NCI-H1694 (cell line): ENCODE data around the gene ZNF536.

Experiments
- DNase-seq: peaks from one replicate; lab custom pipeline; 2025; lab: John Stamatoyannopoulos, UW

ZNF536 gene

DNA sequence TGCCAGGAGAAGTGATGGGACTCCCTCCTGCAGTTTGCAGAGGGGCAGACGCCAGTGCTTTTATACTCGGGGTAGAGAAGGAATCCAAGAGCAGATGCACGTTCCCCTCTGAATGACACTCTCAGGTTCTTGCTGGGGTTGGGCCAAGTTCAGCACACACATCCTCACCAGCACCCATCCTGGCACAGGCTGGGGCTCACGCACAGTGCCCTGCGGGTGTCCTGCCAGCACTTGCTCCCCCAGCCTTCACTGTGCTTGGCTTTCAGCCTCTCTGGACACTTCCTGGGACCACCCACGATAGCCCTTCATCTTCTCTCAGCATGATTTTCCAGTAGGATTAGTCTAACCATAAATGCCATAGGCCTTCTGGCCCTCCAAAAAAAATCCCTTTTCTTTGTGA is 158.6 kb downstream of the ZNF536 start:
- no peak for DNase-seq

GRCh38 chr19:30535011-30535410 is 162.8 kb downstream of the ZNF536 start:
- DNase-seq = no peak

- no peak for DNase-seq
Observed at GRCh38 chr19:30536975-30537374, 164.8 kb downstream of the ZNF536 start.

DNA sequence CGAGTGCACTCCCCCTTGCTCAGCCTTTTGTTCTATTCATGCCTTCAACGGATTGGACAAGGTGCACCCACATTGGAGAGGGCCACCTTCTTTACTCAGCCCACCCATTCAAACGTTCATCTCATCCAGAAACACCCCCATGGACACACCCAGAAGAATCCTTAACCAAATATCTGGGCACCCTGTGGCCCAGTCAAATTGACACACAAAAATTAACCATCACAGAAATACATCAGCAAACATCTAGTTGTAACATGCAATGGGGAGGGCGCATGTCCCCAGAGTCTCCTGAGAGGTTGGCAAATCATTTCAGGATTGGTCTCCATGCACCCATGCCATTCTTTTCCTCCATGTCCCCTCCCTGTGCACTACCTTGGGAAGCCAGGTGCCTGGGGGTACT is 167.1 kb downstream of the ZNF536 start:
- DNase-seq = no peak

DNA sequence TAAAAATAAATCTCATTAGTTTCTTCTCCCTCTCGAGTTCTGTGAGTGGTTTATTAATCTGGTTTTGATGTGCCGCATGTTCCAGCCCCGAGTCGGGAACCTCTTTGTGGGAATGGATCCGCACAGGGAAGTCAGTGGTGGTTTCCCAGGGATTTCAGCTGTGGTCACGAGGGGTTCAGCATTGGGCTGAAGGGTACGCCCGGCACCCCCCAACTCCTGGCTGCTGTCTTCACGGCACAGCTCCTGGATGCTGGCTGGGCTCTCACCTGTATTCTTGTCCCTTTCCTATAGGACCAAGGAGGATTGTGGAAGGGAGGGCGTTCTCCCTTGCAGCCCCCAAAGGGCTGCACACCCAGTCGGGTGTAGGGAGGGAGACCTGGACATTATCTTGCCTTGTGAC is 167.8 kb downstream of the ZNF536 start:
- DNase-seq = no peak

- DNase-seq = no peak
Observed at GRCh38 chr19:30540761-30541160, 168.6 kb downstream of the ZNF536 start.

GRCh38 chr19:30541575-30541974 is 169.4 kb downstream of the ZNF536 start:
- DNase-seq = no peak

GRCh38 chr19:30543243-30543945 is 171.2 kb downstream of the ZNF536 start:
- DNase-seq = no peak

- DNase-seq = no peak
Observed at GRCh38 chr19:30545752-30546151, 173.6 kb downstream of the ZNF536 start.

DNA sequence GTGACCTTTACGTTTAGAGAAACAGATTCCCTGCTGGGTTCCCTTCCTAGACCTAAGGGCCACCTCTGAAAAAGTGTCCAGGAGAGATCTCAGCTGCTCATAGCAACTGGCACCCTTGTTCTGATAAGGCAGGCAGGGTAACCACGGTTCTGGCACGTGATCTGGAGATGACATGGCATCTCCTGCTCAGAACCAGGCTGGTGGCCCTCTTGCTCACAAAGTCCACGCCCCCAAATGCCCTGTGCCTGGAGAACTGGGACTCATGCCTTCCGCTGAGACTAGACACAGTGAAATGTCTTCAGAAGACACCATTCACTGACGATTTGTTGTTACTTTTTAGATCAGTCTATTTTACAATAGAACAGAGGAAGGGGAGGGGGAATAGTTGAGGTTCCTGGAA is 174.1 kb downstream of the ZNF536 start:
- DNase-seq = no peak

DNA sequence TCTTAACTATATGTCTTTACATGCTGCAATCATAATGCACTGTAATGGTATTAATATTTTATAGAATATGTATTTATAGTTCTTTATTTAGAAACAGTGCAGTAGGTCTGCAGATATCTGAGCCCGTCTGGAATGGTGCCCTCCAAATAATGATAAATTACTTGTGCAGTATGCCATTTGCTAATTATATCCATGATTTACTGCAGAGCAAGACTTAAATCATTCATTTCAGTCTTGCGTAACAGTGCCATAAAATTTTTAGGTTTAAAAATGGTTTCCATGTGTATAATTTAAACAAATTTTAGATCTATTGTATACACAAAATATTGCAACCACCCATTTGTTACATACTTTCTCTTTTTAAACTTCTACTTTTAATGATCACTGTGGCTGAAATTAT is 175.1 kb downstream of the ZNF536 start:
- no peak for DNase-seq

- no peak for DNase-seq
Observed at GRCh38 chr19:30549151-30549550, 177.0 kb downstream of the ZNF536 start.

DNA sequence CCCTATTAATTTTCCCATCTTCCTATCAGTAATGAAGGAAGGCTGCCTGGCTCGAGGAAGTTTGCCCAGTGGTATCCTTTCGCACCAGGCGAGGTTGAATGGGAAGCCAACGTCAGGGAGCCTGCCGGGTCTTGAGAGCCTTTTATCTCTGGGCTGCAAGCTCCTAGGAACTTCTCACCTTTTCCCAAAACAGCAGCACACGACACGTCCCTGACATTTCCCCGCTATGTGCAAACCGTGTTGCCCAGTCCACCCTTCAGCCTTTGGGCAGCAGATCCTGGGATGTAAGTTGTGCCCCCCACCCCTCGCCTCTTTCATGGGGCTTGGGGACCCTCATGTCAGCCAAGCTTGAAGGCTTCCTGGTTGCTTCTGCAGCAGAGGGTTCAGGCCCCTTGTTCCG is 179.1 kb downstream of the ZNF536 start:
- DNase-seq = no peak

DNA sequence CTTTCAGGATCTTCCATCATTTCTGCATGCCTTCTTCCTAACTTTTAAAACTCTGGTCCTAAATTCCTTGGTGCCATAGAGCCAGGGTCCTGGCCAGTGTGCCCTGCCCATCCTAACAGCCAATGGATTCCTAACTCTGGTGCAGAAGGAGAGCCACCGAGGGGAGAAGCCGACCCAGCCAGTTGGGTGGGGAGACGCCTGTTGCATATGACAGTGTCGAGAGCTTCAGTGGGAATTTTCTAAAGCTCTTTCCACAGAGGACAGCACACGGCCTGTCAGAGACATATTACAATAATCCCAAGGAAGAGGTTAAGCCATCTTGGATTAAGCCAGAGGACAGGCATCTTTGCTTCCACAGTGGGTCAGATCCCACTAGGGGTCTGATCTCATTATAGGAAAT is 180.4 kb downstream of the ZNF536 start:
- DNase-seq = no peak

- no peak for DNase-seq
Observed at GRCh38 chr19:30555075-30555790, 183.0 kb downstream of the ZNF536 start.

DNA sequence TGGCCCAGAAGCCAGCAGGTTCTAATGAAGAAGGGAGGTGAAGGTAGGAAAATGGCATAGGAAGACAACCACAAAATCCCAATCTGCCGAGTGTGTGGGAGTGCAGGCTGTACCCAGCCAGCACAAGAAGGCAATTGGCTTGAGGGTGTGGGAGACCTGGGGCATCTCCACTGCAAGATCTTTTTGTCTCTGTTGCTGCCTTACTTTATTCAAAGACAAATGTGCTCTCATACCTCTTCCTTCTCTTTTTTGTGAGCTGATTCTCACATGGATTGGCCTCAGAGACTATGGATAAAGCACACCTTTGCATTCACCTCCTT is 183.6 kb downstream of the ZNF536 start:
- no peak for DNase-seq

GRCh38 chr19:30556230-30556711 is 184.1 kb downstream of the ZNF536 start:
- DNase-seq = no peak

- DNase-seq = no peak
Observed at GRCh38 chr19:30557212-30557611, 185.0 kb downstream of the ZNF536 start.

DNA sequence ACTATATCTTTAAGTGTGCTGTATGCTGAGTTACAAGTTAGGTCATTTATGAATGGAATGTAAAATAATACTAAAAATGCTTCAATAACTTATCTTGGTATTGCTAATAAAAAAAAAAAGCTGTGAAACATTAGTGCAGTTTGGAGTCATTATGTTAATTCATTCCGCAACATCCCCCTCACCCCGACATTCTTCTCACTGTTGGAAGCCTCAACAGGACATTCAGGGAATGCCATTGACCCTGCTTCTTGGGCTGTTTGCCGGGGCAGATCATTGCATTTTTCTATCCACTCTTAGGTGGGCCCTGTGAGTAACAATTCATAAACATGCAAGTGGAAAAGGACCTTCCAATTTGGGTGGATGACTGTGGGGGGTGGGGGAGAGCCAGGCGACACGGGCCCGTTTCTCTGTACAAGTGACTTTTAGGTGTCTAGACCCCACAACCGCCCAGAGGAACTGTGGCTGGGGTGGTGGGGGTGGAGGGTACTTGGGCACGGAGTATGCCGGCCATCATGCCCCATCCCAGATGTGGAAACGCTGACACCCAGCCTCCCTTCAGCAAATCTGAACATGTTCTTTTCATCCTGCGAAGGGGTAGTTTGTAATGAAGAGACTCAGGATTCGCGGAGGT is 185.9 kb downstream of the ZNF536 start:
- no peak for DNase-seq

DNA sequence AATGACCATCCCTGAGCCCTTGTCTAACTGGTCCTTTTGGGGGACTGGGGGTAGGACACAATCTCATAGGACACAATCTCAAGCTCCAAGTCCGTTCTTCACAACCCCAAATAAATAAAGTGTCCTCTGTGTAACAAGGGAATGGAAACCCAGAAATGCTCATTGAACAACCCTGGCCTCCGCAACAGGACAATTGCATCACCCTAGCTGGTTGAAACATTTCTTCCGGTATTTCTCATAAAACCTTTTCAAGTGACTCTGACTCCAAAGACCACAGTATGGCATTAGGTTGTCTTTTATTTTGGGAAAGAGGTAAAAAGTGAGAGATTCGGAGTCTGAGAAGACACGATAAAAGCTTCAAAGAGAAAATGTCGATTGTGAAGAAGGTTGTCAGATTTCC is 186.6 kb downstream of the ZNF536 start:
- DNase-seq = no peak

GRCh38 chr19:30559446-30559845 is 187.3 kb downstream of the ZNF536 start:
- DNase-seq = no peak

- DNase-seq = no peak
Observed at GRCh38 chr19:30562981-30563380, 190.8 kb downstream of the ZNF536 start.

- DNase-seq = no peak
Observed at GRCh38 chr19:30563691-30564090, 191.5 kb downstream of the ZNF536 start.
